ENCODE measurements around the gene SMOC2.

- TF ChIP-seq POLR2A (IDR thresholded peaks at IDR 0.05; ENCODE audit: low read depth, low read length) (no peak), RAD21 (IDR thresholded peaks at IDR 0.05; ENCODE audit: low read length) (no peak), MAFK (IDR thresholded peaks at IDR 0.05; ENCODE audit: low read depth, low read length) (no peak), CHD1 (IDR thresholded peaks at IDR 0.05; ENCODE audit: low read depth, low read length) (no peak), SMC3 (IDR thresholded peaks at IDR 0.05; ENCODE audit: low read depth, low read length) (no peak), CEBPB (IDR thresholded peaks at IDR 0.05; ENCODE audit: low read depth, low read length) (no peak), MXI1 (IDR thresholded peaks at IDR 0.05; ENCODE audit: borderline replicate concordance, low read depth, low read length) (no peak)
- TF ChIP-seq, protein P1, sequence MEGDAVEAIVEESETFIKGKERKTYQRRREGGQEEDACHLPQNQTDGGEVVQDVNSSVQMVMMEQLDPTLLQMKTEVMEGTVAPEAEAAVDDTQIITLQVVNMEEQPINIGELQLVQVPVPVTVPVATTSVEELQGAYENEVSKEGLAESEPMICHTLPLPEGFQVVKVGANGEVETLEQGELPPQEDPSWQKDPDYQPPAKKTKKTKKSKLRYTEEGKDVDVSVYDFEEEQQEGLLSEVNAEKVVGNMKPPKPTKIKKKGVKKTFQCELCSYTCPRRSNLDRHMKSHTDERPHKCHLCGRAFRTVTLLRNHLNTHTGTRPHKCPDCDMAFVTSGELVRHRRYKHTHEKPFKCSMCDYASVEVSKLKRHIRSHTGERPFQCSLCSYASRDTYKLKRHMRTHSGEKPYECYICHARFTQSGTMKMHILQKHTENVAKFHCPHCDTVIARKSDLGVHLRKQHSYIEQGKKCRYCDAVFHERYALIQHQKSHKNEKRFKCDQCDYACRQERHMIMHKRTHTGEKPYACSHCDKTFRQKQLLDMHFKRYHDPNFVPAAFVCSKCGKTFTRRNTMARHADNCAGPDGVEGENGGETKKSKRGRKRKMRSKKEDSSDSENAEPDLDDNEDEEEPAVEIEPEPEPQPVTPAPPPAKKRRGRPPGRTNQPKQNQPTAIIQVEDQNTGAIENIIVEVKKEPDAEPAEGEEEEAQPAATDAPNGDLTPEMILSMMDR (conservative IDR thresholded peaks at IDR 0.05; ENCODE audit: low read depth, low read length), result no peak
Measured at GRCh38 chr6:168496997-168497331, 56.0 kb downstream of the SMOC2 start.

Measured in IMR-90 (cell line).